Measurements from ENCODE around the gene ICOS.
"Not testable (repeated sequence)": the region's sequence is repeated elsewhere in the genome, so short reads cannot be mapped to it uniquely, and the experiment has no call there.

ICOS gene

GRCh38 chr2:203908066-203908796 lies 28.3 kb upstream of the ICOS start:
- no peak for TF ChIP-seq GATA1 (IDR thresholded peaks at IDR 0.05; ENCODE audit: low read depth, low read length)
- TF ChIP-seq POLR2A (IDR thresholded peaks at IDR 0.05; ENCODE audit: low read length), result no peak
- no peak for DNase-seq

- no peak for DNase-seq
- no peak for TF ChIP-seq GATA1 (IDR thresholded peaks at IDR 0.05; ENCODE audit: low read depth, low read length)
- no peak for TF ChIP-seq POLR2A (IDR thresholded peaks at IDR 0.05; ENCODE audit: low read length)
Measured at GRCh38 chr2:203908797-203909185, 27.8 kb upstream of the ICOS start.

GRCh38 chr2:203909261-203909967 lies 27.1 kb upstream of the ICOS start:
- peak in 1 of 2 experiments; percentile 10 for DNase-seq
- TF ChIP-seq POLR2A (IDR thresholded peaks at IDR 0.05; ENCODE audit: low read length) (no peak), GATA1 (IDR thresholded peaks at IDR 0.05; ENCODE audit: low read depth, low read length) (no peak)

GRCh38 chr2:203909974-203910373 lies 26.6 kb upstream of the ICOS start:
- TF ChIP-seq POLR2A (IDR thresholded peaks at IDR 0.05; ENCODE audit: low read length) (no peak), GATA1 (IDR thresholded peaks at IDR 0.05; ENCODE audit: low read depth, low read length) (no peak)
- DNase-seq, result no peak

GRCh38 chr2:203913947-203914346 lies 22.6 kb upstream of the ICOS start:
- no peak for DNase-seq
- TF ChIP-seq GATA1 (IDR thresholded peaks at IDR 0.05; ENCODE audit: low read depth, low read length) (no peak), POLR2A (IDR thresholded peaks at IDR 0.05; ENCODE audit: low read length) (no peak)

GRCh38 chr2:203914546-203915182 lies 21.9 kb upstream of the ICOS start:
- DNase-seq, result no peak
- TF ChIP-seq POLR2A (IDR thresholded peaks at IDR 0.05; ENCODE audit: low read length), result no peak
- TF ChIP-seq GATA1 (IDR thresholded peaks at IDR 0.05; ENCODE audit: low read depth, low read length), result no peak

GRCh38 chr2:203915256-203915655 lies 21.3 kb upstream of the ICOS start:
- no peak for DNase-seq
- no peak for TF ChIP-seq POLR2A (IDR thresholded peaks at IDR 0.05; ENCODE audit: low read length)
- TF ChIP-seq GATA1 (IDR thresholded peaks at IDR 0.05; ENCODE audit: low read depth, low read length), result no peak

GRCh38 chr2:203916756-203917155 lies 19.8 kb upstream of the ICOS start:
- TF ChIP-seq GATA1 (IDR thresholded peaks at IDR 0.05; ENCODE audit: low read depth, low read length) (no peak), POLR2A (IDR thresholded peaks at IDR 0.05; ENCODE audit: low read length) (no peak)
- DNase-seq, result no peak

GRCh38 chr2:203918264-203918663 lies 18.3 kb upstream of the ICOS start:
- no peak for TF ChIP-seq POLR2A (IDR thresholded peaks at IDR 0.05; ENCODE audit: low read length)
- TF ChIP-seq GATA1 (IDR thresholded peaks at IDR 0.05; ENCODE audit: low read depth, low read length), result no peak

GRCh38 chr2:203918839-203919238 lies 17.7 kb upstream of the ICOS start:
- TF ChIP-seq POLR2A (IDR thresholded peaks at IDR 0.05; ENCODE audit: low read length), result no peak
- no peak for TF ChIP-seq GATA1 (IDR thresholded peaks at IDR 0.05; ENCODE audit: low read depth, low read length)
- DNase-seq, result no peak

More at GRCh38 chr2:203918264-203918663, 18.3 kb upstream of the ICOS start:
- DNase-seq, result no peak

- no peak for DNase-seq
- TF ChIP-seq POLR2A (IDR thresholded peaks at IDR 0.05; ENCODE audit: low read length), result no peak
- TF ChIP-seq GATA1 (IDR thresholded peaks at IDR 0.05; ENCODE audit: low read depth, low read length), result no peak
Measured at GRCh38 chr2:203925512-203926158, 10.9 kb upstream of the ICOS start.

- DNase-seq, result no peak
- TF ChIP-seq POLR2A (IDR thresholded peaks at IDR 0.05; ENCODE audit: low read length) (no peak), GATA1 (IDR thresholded peaks at IDR 0.05; ENCODE audit: low read depth, low read length) (no peak)
Measured at GRCh38 chr2:203928849-203929248, 7.7 kb upstream of the ICOS start.

GRCh38 chr2:203931262-203931661 lies 5.3 kb upstream of the ICOS start:
- not testable (repeated sequence) for DNase-seq

- no peak for DNase-seq
- TF ChIP-seq GATA1 (IDR thresholded peaks at IDR 0.05; ENCODE audit: low read depth, low read length) (no peak), POLR2A (IDR thresholded peaks at IDR 0.05; ENCODE audit: low read length) (no peak)
Measured at GRCh38 chr2:203934041-203934492, 2.5 kb upstream of the ICOS start.
